ENCODE data around the gene BSN.

DNA sequence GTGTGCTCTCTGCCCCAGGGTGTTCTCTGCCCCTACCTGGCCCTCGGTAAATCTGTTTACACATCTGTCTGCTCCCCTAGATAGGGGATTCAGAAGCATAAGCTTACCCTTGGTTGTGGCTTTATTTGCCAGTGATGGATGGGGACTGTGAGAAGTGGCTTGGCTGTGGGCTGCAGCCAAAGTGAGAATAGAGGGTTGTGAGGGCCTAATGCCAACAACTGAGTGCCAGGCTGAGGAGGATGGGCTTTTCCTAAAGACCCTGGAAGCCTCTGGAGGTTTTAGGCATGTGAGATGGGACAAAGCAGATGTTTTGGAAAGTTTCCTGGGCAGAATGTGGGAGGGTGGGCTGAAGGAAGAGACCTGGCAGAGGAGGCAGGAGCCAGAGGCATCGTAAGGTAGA, 104.4 kb downstream of the BSN start:
- TF ChIP-seq, protein P1, sequence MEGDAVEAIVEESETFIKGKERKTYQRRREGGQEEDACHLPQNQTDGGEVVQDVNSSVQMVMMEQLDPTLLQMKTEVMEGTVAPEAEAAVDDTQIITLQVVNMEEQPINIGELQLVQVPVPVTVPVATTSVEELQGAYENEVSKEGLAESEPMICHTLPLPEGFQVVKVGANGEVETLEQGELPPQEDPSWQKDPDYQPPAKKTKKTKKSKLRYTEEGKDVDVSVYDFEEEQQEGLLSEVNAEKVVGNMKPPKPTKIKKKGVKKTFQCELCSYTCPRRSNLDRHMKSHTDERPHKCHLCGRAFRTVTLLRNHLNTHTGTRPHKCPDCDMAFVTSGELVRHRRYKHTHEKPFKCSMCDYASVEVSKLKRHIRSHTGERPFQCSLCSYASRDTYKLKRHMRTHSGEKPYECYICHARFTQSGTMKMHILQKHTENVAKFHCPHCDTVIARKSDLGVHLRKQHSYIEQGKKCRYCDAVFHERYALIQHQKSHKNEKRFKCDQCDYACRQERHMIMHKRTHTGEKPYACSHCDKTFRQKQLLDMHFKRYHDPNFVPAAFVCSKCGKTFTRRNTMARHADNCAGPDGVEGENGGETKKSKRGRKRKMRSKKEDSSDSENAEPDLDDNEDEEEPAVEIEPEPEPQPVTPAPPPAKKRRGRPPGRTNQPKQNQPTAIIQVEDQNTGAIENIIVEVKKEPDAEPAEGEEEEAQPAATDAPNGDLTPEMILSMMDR (optimal IDR thresholded peaks at IDR 0.05 in 1 of 3, IDR thresholded peaks at IDR 0.05 in 1 of 3, conservative IDR thresholded peaks at IDR 0.05 in 1 of 3; ENCODE audit: extremely low read depth in 1 of 3, insufficient read depth in 2 of 3, low read length in 3 of 3) = no peak
- TF ChIP-seq EZH2 (IDR thresholded peaks at IDR 0.05; ENCODE audit: low read length) = no peak
